ENCODE data around the gene AMOTL2.
A peak's percentile ranks its signal among the peaks of the same experiment; 100 is the strongest.

Gene AMOTL2

GRCh38 chr3:134374105-134374790 is at the start of gene AMOTL2:
Gene AMOTL2 (minus strand): TSS chr3:134374447. CDS start chr3:134371433, 3,014 bp downstream.
- peak; percentile 91 for DNase-seq (ENCODE audit: low spot score)

GRCh38 chr3:134423153-134423552 is 48.9 kb upstream of the AMOTL2 start:
- no peak for DNase-seq (ENCODE audit: low spot score)

GRCh38 chr3:134419960-134420321 is 45.7 kb upstream of the AMOTL2 start:
- DNase-seq (ENCODE audit: low spot score): no peak

- DNase-seq (ENCODE audit: low spot score): no peak
Measured at GRCh38 chr3:134419214-134419959, 45.1 kb upstream of the AMOTL2 start.

- DNase-seq (ENCODE audit: low spot score): no peak
Measured at GRCh38 chr3:134409041-134409440, 34.8 kb upstream of the AMOTL2 start.

- no peak for DNase-seq (ENCODE audit: low spot score)
Measured at GRCh38 chr3:134407239-134407625, 33.0 kb upstream of the AMOTL2 start.

- DNase-seq (ENCODE audit: low spot score): peak; percentile 50
Measured at GRCh38 chr3:134406331-134407238, 32.3 kb upstream of the AMOTL2 start.

GRCh38 chr3:134404366-134404885 is 30.2 kb upstream of the AMOTL2 start:
- no peak for DNase-seq (ENCODE audit: low spot score)

- DNase-seq (ENCODE audit: low spot score): no peak
Measured at GRCh38 chr3:134397755-134398154, 23.5 kb upstream of the AMOTL2 start.

GRCh38 chr3:134395103-134395502 is 20.9 kb upstream of the AMOTL2 start:
- no peak for DNase-seq (ENCODE audit: low spot score)

- DNase-seq (ENCODE audit: low spot score): no peak
Measured at GRCh38 chr3:134394380-134394779, 20.1 kb upstream of the AMOTL2 start.

- no peak for DNase-seq (ENCODE audit: low spot score)
Measured at GRCh38 chr3:134393074-134393473, 18.8 kb upstream of the AMOTL2 start.

GRCh38 chr3:134392336-134392983 is 18.2 kb upstream of the AMOTL2 start:
- no peak for DNase-seq (ENCODE audit: low spot score)

GRCh38 chr3:134389865-134390264 is 15.6 kb upstream of the AMOTL2 start:
- no peak for DNase-seq (ENCODE audit: low spot score)

GRCh38 chr3:134388788-134389485 is 14.7 kb upstream of the AMOTL2 start:
- DNase-seq (ENCODE audit: low spot score): no peak

- DNase-seq (ENCODE audit: low spot score): no peak
Measured at GRCh38 chr3:134388292-134388691, 14.0 kb upstream of the AMOTL2 start.

GRCh38 chr3:134387293-134387692 is 13.0 kb upstream of the AMOTL2 start:
- DNase-seq (ENCODE audit: low spot score): no peak

- DNase-seq (ENCODE audit: low spot score): no peak
Measured at GRCh38 chr3:134384963-134385362, 10.7 kb upstream of the AMOTL2 start.

- no peak for DNase-seq (ENCODE audit: low spot score)
Measured at GRCh38 chr3:134381831-134382442, 7.7 kb upstream of the AMOTL2 start.

GRCh38 chr3:134381076-134381475 is 6.8 kb upstream of the AMOTL2 start:
- DNase-seq (ENCODE audit: low spot score): no peak

GRCh38 chr3:134380249-134380648 is 6.0 kb upstream of the AMOTL2 start:
- no peak for DNase-seq (ENCODE audit: low spot score)

Data from kidney capillary endothelial cell (primary cell).